Parathyroid adenoma (tissue), 2 donors: ENCODE measurements around the gene LRRC55.

Experiments
- H2AFZ ChIP-seq: fragments of 300-600 bp; sonication (generic); one replicate; pipeline ENCODE4 v1.7.0; 2017; ENCODE audit warnings: antibody characterized with exemption, mild to moderate bottlenecking
- H3K27ac ChIP-seq: fragments of 300-600 bp; sonication (generic); one replicate; pipeline ENCODE4 v1.7.0; 2017
- H3K27me3 ChIP-seq: fragments of 300-600 bp; sonication (generic); one replicate; pipeline ENCODE4 v1.7.0; 2017; ENCODE audit warnings: low read length; ENCODE audit not compliant: control insufficient read depth, insufficient read depth
- H3K36me3 ChIP-seq: fragments of 300-600 bp; sonication (generic); one replicate; pipeline ENCODE4 v1.7.0; 2017; ENCODE audit warnings: low read length; ENCODE audit not compliant: control insufficient read depth, insufficient read depth
- H3K4me1 ChIP-seq: fragments of 300-600 bp; sonication (generic); one replicate; pipeline ENCODE4 v1.7.0; 2017; ENCODE audit warnings: control low read depth
- H3K4me2 ChIP-seq: fragments of 300-600 bp; sonication (generic); one replicate; pipeline ENCODE4 v1.7.0; 2017; ENCODE audit warnings: low read length
- H3K4me3 ChIP-seq: fragments of 300-600 bp; sonication (generic); one replicate; pipeline ENCODE4 v1.7.0; 2017; ENCODE audit warnings: low read depth, low read length
- H3K79me2 ChIP-seq: fragments of 300-600 bp; sonication (generic); one replicate; pipeline ENCODE4 v1.7.0; 2017; ENCODE audit warnings: control low read depth
- H3K9ac ChIP-seq: fragments of 300-600 bp; sonication (generic); one replicate; pipeline ENCODE4 v1.7.0; 2017; ENCODE audit warnings: mild to moderate bottlenecking
- H3K9me3 ChIP-seq: fragments of 300-600 bp; sonication (generic); one replicate; pipeline ENCODE4 v1.7.0; 2017; ENCODE audit warnings: low read length; ENCODE audit not compliant: control insufficient read depth
- TF ChIP-seq, protein P1 (sequence below): fragments of 300-600 bp; sonication (generic); IDR thresholded peaks from one replicate; pipeline ENCODE4 v1.7.0; 2017; ENCODE audit warnings: antibody characterized with exemption, mild to moderate bottlenecking
- donor health status: primary hyperparathyroidism.

Gene LRRC55

DNA sequence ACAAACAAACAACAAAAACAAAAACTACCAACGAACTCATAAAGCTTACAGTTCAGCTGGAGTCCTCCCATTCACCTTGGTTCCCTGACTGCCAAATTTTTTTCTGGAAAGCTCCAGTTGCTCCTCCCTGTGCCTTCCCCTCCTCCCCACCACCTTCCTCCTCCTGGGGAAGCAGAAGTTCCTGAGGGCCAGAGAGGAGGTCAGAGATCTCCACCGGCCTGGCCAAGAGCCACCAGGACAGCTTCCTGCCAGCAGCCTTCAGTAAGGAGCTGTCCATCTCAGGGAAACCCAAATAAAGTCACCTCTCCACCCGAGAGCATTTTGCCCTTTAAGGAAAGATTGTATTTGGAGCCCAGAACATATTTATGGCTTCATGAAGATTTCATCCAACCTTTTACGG is 35.3 kb downstream of the LRRC55 start:
- H3K4me3 ChIP-seq, result no peak overlapping the region
- H3K4me1 ChIP-seq, result no peaks in the 10 kb centered on the region
- H3K27ac ChIP-seq, result no peak overlapping the region
- H3K9ac ChIP-seq, result no peak overlapping the region
- H3K9me3 ChIP-seq, result no peaks in the 10 kb centered on the region
- no peaks in the 10 kb centered on the region for H3K36me3 ChIP-seq
- no peak overlapping the region for H3K4me2 ChIP-seq
- H2AFZ ChIP-seq, result no peak overlapping the region
- no peaks in the 10 kb centered on the region for H3K79me2 ChIP-seq
- H3K27me3 ChIP-seq, result no peaks in the 10 kb centered on the region
- TF ChIP-seq, protein P1, sequence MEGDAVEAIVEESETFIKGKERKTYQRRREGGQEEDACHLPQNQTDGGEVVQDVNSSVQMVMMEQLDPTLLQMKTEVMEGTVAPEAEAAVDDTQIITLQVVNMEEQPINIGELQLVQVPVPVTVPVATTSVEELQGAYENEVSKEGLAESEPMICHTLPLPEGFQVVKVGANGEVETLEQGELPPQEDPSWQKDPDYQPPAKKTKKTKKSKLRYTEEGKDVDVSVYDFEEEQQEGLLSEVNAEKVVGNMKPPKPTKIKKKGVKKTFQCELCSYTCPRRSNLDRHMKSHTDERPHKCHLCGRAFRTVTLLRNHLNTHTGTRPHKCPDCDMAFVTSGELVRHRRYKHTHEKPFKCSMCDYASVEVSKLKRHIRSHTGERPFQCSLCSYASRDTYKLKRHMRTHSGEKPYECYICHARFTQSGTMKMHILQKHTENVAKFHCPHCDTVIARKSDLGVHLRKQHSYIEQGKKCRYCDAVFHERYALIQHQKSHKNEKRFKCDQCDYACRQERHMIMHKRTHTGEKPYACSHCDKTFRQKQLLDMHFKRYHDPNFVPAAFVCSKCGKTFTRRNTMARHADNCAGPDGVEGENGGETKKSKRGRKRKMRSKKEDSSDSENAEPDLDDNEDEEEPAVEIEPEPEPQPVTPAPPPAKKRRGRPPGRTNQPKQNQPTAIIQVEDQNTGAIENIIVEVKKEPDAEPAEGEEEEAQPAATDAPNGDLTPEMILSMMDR, result no peak

DNA sequence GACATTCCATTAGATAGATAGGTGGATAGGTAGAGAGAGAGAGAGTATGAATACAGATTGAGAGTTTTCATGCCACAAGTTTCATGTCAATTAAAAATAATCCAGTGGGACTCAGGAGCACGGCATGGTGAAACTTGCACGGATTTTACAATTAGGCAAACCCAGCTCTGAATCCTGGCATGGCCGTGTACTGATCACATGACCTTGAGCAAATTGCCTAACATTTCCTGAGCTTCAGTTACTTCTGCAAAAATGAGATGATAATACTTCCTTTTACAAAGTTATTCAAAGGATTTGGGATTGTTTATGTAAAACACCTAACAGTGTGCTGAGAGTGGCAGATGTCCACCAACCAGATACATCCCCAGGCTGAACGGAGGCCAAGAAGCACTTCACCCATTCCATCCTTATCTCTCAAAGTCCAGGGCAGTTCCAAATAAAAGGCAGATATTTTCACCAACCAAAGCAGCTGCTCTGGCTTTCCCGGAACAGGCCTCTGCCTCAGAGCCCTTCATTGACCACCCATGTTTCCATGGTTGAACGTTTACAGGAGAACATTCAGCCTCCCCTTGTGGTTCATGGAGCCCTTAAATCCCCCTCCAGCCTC is 37.4 kb downstream of the LRRC55 start:
- H3K4me1 ChIP-seq, result no peaks in the 10 kb centered on the region
- H3K4me2 ChIP-seq, result no peak overlapping the region
- H2AFZ ChIP-seq, result no peak overlapping the region
- no peaks in the 10 kb centered on the region for H3K9me3 ChIP-seq
- H3K27me3 ChIP-seq, result no peaks in the 10 kb centered on the region
- no peak overlapping the region for H3K27ac ChIP-seq
- H3K4me3 ChIP-seq, result no peak overlapping the region
- TF ChIP-seq, protein P1, result no peak
- H3K79me2 ChIP-seq, result no peaks in the 10 kb centered on the region
- H3K9ac ChIP-seq, result no peak overlapping the region
- H3K36me3 ChIP-seq, result no peaks in the 10 kb centered on the region

DNA sequence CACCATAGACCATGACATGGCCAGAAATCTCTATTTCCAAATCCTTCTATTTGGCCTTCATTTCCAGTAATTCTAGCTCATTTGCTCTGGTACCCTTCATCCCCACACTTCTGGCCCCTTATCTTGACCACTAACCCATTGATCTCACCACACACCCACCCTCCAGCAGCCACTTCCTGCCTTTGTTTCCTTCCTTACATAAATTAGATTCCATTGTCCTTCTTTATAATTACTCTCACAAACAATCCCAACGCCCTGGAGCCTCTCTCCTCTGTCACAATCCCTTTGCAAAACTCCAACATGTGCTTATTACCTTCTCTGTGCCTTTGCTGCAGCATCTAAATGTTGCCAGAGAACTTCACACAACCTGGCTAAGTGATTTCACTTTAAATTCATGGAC is 40.5 kb downstream of the LRRC55 start:
- Histone ChIP-seq H3K4me1 (no peaks in the 10 kb centered on the region), H3K27me3 (no peaks in the 10 kb centered on the region)

DNA sequence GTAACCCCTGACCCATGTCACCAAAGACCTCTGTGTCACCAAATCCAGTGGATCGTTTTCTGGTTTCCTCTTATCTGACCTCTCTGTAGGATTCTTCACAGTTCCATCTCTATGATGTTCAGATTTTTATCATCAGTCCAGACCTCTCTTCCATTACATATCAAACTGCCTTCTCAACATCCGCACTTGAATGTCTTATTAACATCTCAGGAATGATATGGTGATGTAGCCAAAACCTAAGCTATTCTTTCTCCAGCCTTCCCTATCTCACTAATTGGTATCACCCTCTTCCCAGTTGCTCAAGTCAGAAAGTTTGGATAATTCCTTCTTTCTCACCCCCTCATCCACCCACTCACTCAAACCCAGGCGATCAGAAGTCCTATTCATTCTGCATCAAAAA is 41.8 kb downstream of the LRRC55 start:
- no peaks in the 10 kb centered on the region for H3K9me3 ChIP-seq
- H3K27ac ChIP-seq, result no peak overlapping the region
- H3K36me3 ChIP-seq, result no peaks in the 10 kb centered on the region
- H3K4me1 ChIP-seq, result no peaks in the 10 kb centered on the region
- no peak overlapping the region for H3K4me3 ChIP-seq
- H3K4me2 ChIP-seq, result no peak overlapping the region
- H3K79me2 ChIP-seq, result no peaks in the 10 kb centered on the region
- no peak overlapping the region for H3K9ac ChIP-seq
- H2AFZ ChIP-seq, result no peak overlapping the region
- TF ChIP-seq, protein P1, result no peak
- no peaks in the 10 kb centered on the region for H3K27me3 ChIP-seq

More for the DNA sequence above, 40.5 kb downstream of the LRRC55 start:
- Histone ChIP-seq H3K4me3 (no peak overlapping the region), H3K27ac (no peak overlapping the region), H3K9ac (no peak overlapping the region), H3K4me2 (no peak overlapping the region), H3K79me2 (no peaks in the 10 kb centered on the region), H3K36me3 (no peaks in the 10 kb centered on the region), H2AFZ (no peak overlapping the region), H3K9me3 (no peaks in the 10 kb centered on the region)
- TF ChIP-seq, protein P1, result no peak

DNA sequence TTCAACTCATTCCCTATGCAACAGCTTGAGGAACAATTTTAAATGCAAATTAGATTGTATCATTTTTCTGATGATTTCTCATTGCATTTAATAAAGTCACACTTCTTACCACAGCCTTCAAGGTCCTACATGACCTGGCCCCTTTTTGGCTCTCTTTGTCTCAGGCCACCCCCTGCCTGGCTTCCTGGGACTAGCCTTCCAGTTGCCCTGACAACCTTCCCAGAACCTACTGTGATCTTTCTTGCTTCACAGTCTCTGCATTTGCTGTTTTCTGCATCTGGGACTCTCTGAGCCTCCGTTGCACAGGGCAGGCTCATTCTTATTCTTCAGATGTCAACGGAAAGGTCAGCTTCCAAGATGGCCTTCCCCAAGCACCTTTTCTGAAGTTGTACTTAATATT is 42.4 kb downstream of the LRRC55 start:
- no peaks in the 10 kb centered on the region for H3K9me3 ChIP-seq
- H3K4me2 ChIP-seq, result no peak overlapping the region
- no peaks in the 10 kb centered on the region for H3K4me1 ChIP-seq
- TF ChIP-seq, protein P1, result no peak
- no peak overlapping the region for H3K27ac ChIP-seq
- no peak overlapping the region for H2AFZ ChIP-seq
- H3K27me3 ChIP-seq, result no peaks in the 10 kb centered on the region
- no peak overlapping the region for H3K4me3 ChIP-seq
- H3K36me3 ChIP-seq, result no peaks in the 10 kb centered on the region
- H3K9ac ChIP-seq, result no peak overlapping the region
- H3K79me2 ChIP-seq, result no peaks in the 10 kb centered on the region
